ENCODE measurements around the gene CCDC81.

Gene CCDC81

DNA sequence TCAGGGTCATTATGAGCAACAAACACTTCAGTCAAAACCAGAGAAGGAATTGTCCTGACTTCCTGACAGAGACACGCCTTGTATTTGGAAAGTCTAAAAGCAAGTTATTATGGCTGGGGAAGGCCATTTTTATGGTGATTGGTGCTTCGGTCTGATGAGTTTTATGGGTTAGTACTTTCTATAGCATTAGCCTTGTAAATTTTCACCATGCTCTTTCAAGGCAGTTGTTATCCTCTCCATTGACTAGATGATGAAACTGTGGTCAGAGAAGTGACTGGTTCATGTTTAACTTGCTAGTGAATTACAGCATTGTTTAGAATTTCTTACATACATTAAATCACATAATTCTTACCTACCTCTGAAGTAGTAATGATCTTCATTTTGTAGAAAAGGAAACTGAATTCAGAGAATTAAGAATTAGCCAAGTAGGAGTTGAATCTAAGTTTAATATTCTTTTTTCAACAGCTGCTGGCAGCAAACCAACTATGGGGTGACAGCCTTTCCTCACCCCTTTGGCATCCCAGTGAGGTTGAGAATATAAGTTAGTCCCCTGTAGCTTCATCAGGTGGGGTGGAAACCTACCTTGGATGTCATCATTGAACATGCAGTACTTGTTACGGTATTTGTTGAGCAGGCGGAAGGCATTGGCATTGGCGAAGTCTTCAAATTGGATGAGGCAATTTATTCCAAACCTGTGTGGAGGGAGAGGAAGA is 90.0 kb downstream of the CCDC81 start:
- DNase-seq (ENCODE audit: low read depth), result no peak

DNA sequence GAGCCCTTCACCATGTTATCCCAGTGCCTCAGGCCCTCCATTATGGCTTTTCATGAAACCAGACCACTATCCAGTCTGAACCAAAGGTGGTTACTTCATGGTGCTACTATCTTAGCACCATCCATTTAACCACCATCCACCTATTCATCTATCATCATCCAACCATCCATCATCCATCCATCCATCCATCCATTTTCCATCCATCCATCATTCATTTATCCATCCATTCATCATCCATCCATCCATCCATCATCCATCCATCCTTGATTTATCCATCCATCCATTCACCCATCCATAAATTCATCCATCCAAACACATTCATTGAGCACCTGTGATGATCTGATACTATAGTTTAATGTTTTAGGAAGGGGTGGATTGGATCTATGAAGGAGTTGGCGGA is 93.5 kb downstream of the CCDC81 start:
- DNase-seq (ENCODE audit: low read depth), result no peak

DNA sequence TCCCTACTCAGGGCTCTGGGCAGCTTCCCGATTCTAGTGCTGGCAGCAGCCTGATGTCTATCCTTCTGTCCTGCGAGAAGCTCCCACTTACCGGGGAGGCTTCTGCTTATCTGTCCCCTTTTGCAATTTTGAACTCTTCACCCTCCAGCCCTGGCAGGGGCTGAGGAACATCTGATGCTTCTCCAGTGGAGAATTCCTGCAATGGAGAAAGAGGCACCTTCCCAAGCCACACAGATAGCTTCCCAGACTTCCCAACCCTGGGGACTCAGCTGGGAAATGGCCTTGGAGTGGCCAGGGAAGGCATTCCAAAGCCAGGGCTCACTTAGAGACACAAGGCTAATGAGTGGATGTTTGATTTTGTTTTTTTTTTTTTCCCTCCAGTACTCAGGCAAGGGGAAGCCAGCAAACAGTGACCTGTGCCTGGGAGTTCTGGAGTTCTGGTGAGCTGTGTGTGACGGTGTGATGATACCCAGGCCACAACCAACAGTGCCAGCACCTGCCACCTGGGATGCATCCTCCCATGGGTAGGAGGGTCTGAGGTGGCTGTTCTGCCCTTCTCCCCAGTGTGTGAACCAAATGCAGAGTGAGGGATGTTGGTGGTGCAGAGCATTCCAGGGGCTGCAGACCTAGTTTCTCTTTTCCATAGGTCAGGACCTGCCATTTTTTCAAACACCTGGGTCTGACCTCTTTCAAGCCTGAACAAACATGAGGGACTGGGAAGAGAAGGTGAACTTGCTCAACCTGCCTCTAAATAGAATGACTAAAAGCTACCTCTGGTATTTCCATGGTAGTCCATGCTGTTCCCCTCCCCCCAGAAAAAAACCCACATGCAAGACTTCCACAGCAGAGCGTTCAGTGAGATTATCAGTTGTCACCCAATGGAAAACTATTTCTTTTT is 95.1 kb downstream of the CCDC81 start:
- no peak for DNase-seq (ENCODE audit: low read depth)

Data from iris pigment epithelial cell (primary cell).